Psoas muscle (tissue), 8 donors: ENCODE measurements around the gene CCDC34. TPM values are rescaled to one million over a fixed set of nuclear protein-coding genes. Genes with fewer than 3 reads are reported as not detected.

Source experiments
- ATAC-seq, 4 donors: fragments of 200-7000 bp; cut with Tn5 transposase; one replicate each; pipeline ENCODE4 v1.9.1; 2020; ENCODE audit warnings: moderate library complexity in 3 of 4, mild to moderate bottlenecking in 2 of 4
- DNase-seq, 2 donors: peaks; one replicate each; pipeline ENCODE4 v3.0.0-alpha.2; 2020
- H3K27ac ChIP-seq: fragments of 200-600 bp; one replicate; pipeline ENCODE4 v1.8.0; 2022
- H3K27me3 ChIP-seq, 3 donors: fragments of 200-600 bp in 1 of 3; one replicate each; pipeline versions ENCODE4 v1.6.1 to v1.8.0; 2013 to 2022; ENCODE audit warnings: low read length in 2 of 3, mild to moderate bottlenecking in 2 of 3, moderate library complexity in 1 of 3; ENCODE audit not compliant: insufficient read depth in 3 of 3
- H3K36me3 ChIP-seq, 2 donors: fragments of 200-600 bp in 1 of 2; one replicate each; pipeline versions ENCODE4 v1.6.1 to v1.8.0; 2013 to 2022; ENCODE audit warnings: low read depth in 1 of 2, mild to moderate bottlenecking in 1 of 2, moderate library complexity in 1 of 2; ENCODE audit not compliant: insufficient read depth in 1 of 2
- H3K4me1 ChIP-seq: fragments of 200-600 bp; one replicate; pipeline ENCODE4 v1.8.0; 2022
- H3K4me3 ChIP-seq: fragments of 200-600 bp; one replicate; pipeline ENCODE4 v1.8.0; 2022; ENCODE audit warnings: mild to moderate bottlenecking
- H3K9me3 ChIP-seq: fragments of 200-600 bp; one replicate; pipeline ENCODE4 v1.8.0; 2022
- WGBS, 3 donors: extraction: QIAGEN DNeasy Blood & Tissue Kit; methylation state at CpG; one replicate each; pipeline versions ENCODE4 v1.1.6 to v1.1.7; 2013; 5-methylcytosine and 5-hydroxymethylcytosine counted together
- intact Hi-C, 2 donors: fragments of 100-400 bp; cut with DNase I; formaldehyde crosslinking; loops; one replicate each; pipeline versions ENCODE4 v1.11.0 to v1.14.2; 2022
- polyA plus RNA-seq, 3 donors: library from polyadenylated mRNA; stranded (reverse); fragments of 200-250 nt; gene quantifications; one replicate each; pipeline ENCODE4 v1.2.3, GENCODE V29; 2013
- total RNA-seq, 4 donors: library from RNA; stranded (reverse); fragmentation: NEBNext Ultra II Directional in 2 of 4; extraction: Animal tissue kit (Norgen Biotek cat#: 25700) in 2 of 4; gene quantifications; one replicate each; pipeline versions ENCODE4 v1.2.1 to v1.2.4, GENCODE V29; 2021 to 2023
- TF ChIP-seq, protein P1 (sequence below): fragments of 200-600 bp; IDR thresholded peaks from one replicate; pipeline ENCODE4 v1.8.0; 2022; ENCODE audit warnings: antibody characterized with exemption
- donor health status: healthy with polysubstance abuse.
- donor health status: DM: no; HTN: no; CAD: no; lungs with moderate emphysema.
- donor health status: Bipolar disorder and iron deficiency.
- donor health status: healthy.
- donor health status: DM: yes; HTN: yes; CAD: no.
- donor health status: DM: no; HTN: no; CAD: no.
- donor health status: DM: no; HTN: no; CAD: no.
- donor health status: DM: yes; HTN: yes; CAD: no.

CCDC34 gene
- total and polyA plus RNA-seq, 7 donors: 1.9 to 7.6 (median 3.4) TPM

- H3K4me3 ChIP-seq: no peak overlapping the region
- no peak for DNase-seq
- intact Hi-C loops: no loop called here
Measured at GRCh38 chr11:27353593-27354358, 9.2 kb downstream of the CCDC34 start.

GRCh38 chr11:27352781-27353180 lies 10.2 kb downstream of the CCDC34 start:
- TF ChIP-seq, protein P1, sequence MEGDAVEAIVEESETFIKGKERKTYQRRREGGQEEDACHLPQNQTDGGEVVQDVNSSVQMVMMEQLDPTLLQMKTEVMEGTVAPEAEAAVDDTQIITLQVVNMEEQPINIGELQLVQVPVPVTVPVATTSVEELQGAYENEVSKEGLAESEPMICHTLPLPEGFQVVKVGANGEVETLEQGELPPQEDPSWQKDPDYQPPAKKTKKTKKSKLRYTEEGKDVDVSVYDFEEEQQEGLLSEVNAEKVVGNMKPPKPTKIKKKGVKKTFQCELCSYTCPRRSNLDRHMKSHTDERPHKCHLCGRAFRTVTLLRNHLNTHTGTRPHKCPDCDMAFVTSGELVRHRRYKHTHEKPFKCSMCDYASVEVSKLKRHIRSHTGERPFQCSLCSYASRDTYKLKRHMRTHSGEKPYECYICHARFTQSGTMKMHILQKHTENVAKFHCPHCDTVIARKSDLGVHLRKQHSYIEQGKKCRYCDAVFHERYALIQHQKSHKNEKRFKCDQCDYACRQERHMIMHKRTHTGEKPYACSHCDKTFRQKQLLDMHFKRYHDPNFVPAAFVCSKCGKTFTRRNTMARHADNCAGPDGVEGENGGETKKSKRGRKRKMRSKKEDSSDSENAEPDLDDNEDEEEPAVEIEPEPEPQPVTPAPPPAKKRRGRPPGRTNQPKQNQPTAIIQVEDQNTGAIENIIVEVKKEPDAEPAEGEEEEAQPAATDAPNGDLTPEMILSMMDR: no peak
- Histone ChIP-seq H3K36me3 (peaks cover 0 to 2% of the 10 kb centered on the region in 2 donors), H3K27me3 (no peaks in the 10 kb centered on the region), H3K4me3 (no peak overlapping the region), H3K4me1 (peaks cover 7% of the 10 kb centered on the region), H3K9me3 (no peaks in the 10 kb centered on the region), H3K27ac (no peak overlapping the region)
- WGBS, 3 donors: 94 to 95% (median 94%) methylated on average over 2 of the region's 2 CpGs
- DNase-seq: no peak
- intact Hi-C loops: no loop called here
- ATAC-seq: no peak

More at GRCh38 chr11:27353593-27354358, 9.2 kb downstream of the CCDC34 start:
- WGBS, 3 donors: 85 to 93% (median 91%) methylated on average over 2 of the region's 2 CpGs
- H3K9me3 ChIP-seq: no peaks in the 10 kb centered on the region
- no peak overlapping the region for H3K27ac ChIP-seq
- H3K4me1 ChIP-seq: peaks cover 7% of the 10 kb centered on the region
- TF ChIP-seq, protein P1: no peak
- peaks cover 0 to 2% of the 10 kb centered on the region in 2 donors for H3K36me3 ChIP-seq
- no peaks in the 10 kb centered on the region for H3K27me3 ChIP-seq
- peak in 3 of 4 donors; percentile 44 to 71 (median 71) for ATAC-seq

DNA sequence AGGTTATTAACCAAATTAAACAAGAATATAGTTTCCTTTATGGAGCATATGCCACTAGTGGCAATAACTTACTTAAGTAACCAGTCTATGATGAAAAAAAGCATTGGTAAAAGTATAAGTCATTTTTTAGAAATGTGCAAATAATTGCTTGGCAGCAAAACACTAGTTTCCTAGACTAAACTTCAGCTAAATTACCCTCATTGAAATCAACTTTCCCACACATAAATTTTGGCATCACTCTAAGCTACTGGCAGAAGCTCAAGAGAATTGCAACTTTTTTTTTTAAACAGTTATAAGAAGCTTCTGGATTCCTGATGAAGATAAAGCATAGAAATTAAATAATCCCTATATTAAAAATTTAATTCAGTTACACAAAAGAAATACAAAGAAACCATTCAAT lies 12.5 kb downstream of the CCDC34 start:
- H3K27ac ChIP-seq: no peak overlapping the region
- DNase-seq (no peak), ATAC-seq (no peak)
- H3K4me1 ChIP-seq: peaks cover 7% of the 10 kb centered on the region
- H3K4me3 ChIP-seq: no peak overlapping the region
- H3K9me3 ChIP-seq: no peaks in the 10 kb centered on the region
- TF ChIP-seq, protein P1: no peak
- intact Hi-C loops: no loop called here
- no peaks in the 10 kb centered on the region for H3K27me3 ChIP-seq
- peaks cover 0 to 2% of the 10 kb centered on the region in 2 donors for H3K36me3 ChIP-seq

DNA sequence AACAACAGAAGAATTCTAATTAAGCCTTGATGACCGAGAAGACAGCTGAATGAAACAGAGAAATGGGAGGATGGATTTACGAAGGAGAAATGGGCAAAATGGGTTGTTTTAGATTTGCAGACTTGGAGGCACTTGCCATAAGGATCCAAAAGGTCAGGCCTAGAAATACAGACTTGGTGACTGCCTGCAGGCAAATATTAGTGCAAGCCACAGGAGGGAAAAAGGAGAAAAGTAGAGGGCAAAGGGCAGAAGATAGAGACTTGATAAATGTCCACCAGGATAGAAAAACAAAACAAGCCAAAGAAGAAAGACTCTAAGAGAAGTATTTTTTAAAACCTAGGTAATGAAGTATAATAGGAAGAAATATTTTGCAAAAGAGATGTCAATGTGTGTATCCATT lies 13.1 kb downstream of the CCDC34 start:
- H3K4me3 ChIP-seq: no peak overlapping the region
- ATAC-seq (no peak), DNase-seq (no peak)
- peaks cover 0 to 2% of the 10 kb centered on the region in 2 donors for H3K36me3 ChIP-seq
- TF ChIP-seq, protein P1: no peak
- intact Hi-C loops: no loop called here
- peaks cover 7% of the 10 kb centered on the region for H3K4me1 ChIP-seq
- H3K27me3 ChIP-seq: no peaks in the 10 kb centered on the region
- WGBS, 3 donors: 90 to 92% (median 91%) methylated on average over 2 of the region's 2 CpGs
- H3K9me3 ChIP-seq: no peaks in the 10 kb centered on the region
- no peak overlapping the region for H3K27ac ChIP-seq
